ENCODE data around the gene LDB3. TPM values are rescaled to one million over a fixed set of nuclear protein-coding genes. Genes with fewer than 3 reads are reported as not detected.

Gene LDB3
- total RNA-seq, 1 donor from 2014 or later = not detected

DNA sequence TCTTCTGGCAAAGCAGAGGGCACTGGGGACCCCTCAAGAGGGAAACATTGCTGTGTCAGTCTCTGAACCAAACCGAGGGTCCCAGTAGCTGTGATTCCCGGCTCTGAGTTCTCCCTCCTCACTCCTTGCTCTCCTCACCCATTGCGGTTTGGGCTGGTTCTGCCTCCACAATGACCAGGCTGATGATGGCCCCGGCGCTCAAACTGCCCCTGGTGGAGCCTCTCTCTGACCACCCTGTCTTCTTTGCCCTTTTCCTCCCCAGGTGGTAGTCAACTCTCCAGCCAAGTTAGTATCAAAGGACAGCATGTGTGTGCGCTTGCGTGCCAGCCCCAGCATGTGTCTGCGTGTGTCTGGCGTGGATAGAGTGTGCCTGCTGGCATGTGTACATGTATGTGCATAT, 17.1 kb downstream of the LDB3 start:
- H3K4me3 ChIP-seq (ENCODE audit: low read depth, low read length) = no peak overlapping the region
- DNase-seq (ENCODE audit: low read depth) = no peak
- TF ChIP-seq, protein P1, sequence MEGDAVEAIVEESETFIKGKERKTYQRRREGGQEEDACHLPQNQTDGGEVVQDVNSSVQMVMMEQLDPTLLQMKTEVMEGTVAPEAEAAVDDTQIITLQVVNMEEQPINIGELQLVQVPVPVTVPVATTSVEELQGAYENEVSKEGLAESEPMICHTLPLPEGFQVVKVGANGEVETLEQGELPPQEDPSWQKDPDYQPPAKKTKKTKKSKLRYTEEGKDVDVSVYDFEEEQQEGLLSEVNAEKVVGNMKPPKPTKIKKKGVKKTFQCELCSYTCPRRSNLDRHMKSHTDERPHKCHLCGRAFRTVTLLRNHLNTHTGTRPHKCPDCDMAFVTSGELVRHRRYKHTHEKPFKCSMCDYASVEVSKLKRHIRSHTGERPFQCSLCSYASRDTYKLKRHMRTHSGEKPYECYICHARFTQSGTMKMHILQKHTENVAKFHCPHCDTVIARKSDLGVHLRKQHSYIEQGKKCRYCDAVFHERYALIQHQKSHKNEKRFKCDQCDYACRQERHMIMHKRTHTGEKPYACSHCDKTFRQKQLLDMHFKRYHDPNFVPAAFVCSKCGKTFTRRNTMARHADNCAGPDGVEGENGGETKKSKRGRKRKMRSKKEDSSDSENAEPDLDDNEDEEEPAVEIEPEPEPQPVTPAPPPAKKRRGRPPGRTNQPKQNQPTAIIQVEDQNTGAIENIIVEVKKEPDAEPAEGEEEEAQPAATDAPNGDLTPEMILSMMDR (conservative IDR thresholded peaks at IDR 0.05; ENCODE audit: low read depth, low read length) = no peak

DNA sequence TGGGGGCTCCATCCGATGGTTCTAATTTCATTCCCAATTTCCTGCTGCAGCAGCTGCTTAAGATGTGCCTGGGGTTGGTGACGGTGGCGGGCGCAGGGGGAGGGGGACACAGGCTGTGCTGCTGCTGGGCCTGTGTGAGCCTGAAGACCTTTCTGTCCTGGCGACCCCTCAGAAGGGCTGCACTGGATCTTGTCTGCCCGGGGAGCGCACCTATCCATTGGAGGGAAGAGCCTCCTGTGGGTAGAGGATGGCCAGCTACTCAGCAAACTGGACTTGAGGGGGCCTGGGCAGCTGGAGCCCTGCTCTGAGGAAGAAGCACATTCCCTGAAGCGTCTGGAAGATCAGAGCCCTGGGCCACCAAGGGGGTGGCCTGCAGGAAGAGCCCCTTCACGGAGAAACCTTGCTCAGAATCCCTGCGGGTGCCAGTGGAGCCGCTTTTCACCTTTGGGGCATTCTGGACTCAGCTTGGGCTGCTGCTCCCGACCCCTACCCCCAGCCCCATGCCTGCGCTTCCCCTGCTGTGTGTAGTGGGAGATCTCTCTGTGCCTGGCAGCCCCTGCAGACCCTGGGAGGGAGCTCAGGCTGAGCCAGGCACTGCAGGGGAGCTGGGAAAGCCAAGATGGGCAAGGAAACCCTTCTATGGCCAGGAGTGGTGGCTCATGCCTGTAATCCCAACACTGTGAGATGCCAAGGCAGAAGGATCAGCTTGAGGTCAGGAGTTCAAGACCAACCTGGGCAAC, 17.8 kb downstream of the LDB3 start:
- no peak for DNase-seq (ENCODE audit: low read depth)
- no peak overlapping the region for H3K4me3 ChIP-seq (ENCODE audit: low read depth, low read length)
- TF ChIP-seq, protein P1 (conservative IDR thresholded peaks at IDR 0.05; ENCODE audit: low read depth, low read length) = no peak

DNA sequence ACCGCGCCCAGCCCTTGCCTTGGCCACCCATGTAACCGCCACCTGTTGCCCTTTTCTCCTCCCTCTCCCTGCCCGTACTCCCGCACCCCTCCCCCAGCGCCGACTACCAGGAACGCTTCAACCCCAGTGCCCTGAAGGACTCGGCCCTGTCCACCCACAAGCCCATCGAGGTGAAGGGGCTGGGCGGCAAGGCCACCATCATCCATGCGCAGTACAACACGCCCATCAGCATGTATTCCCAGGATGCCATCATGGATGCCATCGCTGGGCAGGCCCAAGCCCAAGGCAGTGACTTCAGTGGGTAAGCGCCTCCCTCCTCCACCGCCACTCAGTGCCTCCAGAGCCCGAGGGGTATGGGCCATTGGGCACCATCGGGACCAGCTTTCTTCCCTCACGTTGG, 18.7 kb downstream of the LDB3 start:
- no peak for DNase-seq (ENCODE audit: low read depth)
- TF ChIP-seq, protein P1 (conservative IDR thresholded peaks at IDR 0.05; ENCODE audit: low read depth, low read length) = no peak
- H3K4me3 ChIP-seq (ENCODE audit: low read depth, low read length) = no peak overlapping the region

DNA sequence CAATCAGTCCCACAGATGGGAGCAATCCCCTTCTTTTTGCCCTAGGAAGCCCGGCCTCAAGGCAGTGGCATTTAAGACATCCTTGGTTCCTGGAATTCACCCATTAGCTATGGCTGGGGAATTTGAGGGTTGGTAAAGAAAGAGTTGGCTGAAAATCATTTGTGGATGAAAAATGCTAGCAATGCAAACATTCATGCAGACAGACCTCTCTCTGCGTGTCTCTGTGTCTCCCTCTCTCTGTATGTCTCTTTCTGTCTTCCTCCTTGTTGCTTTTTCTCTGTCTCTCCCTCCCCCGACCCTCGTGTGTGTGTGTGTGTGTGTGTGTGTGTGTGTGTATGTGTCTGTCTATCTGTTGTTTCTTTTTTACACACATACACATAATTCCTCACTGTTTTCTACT, 19.4 kb downstream of the LDB3 start:
- TF ChIP-seq, protein P1 (conservative IDR thresholded peaks at IDR 0.05; ENCODE audit: low read depth, low read length) = no peak
- H3K4me3 ChIP-seq (ENCODE audit: low read depth, low read length) = no peak overlapping the region
- no peak for DNase-seq (ENCODE audit: low read depth)

DNA sequence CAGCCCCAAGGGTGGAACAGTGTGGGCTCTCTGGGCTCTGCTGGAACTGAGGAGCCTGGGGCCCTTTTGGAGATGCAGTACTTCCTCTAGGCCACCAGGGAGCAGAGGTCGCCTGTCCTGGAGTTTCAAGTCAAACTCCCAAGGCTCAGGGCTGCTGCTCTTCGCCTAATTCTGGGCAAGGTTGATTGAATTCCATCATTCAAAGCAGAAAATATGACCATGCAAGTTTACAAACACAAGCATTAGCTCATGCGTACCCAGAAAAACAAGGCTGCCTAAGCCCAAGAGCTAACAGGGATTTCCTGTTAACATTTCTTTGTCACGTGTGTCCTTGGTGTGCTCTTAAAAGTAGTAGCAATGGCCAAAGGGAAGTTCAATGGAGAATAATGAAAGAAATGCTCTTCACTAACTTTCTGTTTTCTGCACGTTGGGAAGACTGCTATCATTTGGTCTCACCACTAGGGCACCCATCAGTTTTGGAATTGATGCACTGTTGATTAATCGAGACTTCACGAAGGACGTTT, 20.1 kb downstream of the LDB3 start:
- no peak for DNase-seq (ENCODE audit: low read depth)
- TF ChIP-seq, protein P1 (conservative IDR thresholded peaks at IDR 0.05; ENCODE audit: low read depth, low read length) = peak; percentile 86
- no peak overlapping the region for H3K4me3 ChIP-seq (ENCODE audit: low read depth, low read length)

DNA sequence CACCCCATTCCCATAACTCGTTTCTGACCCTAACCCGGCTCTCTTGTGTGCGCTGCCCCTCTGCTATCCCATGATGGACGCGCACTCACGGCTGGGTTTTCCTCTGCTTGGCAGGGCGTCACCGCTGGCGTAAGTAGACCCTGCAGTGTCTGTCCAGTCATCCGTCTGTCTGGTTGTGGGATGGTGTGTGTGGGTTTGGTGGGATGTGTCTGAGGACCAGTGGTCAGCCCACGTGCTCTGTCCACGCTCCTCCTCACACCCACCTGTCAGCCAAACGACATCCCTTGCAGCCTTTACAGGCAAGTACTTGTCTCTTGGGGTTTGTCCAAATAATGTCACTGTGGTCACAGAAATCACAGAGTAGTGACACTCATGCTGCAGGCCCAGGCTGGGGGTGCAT, 20.8 kb downstream of the LDB3 start:
- no peak for DNase-seq (ENCODE audit: low read depth)
- no peak overlapping the region for H3K4me3 ChIP-seq (ENCODE audit: low read depth, low read length)
- TF ChIP-seq, protein P1 (conservative IDR thresholded peaks at IDR 0.05; ENCODE audit: low read depth, low read length) = no peak

DNA sequence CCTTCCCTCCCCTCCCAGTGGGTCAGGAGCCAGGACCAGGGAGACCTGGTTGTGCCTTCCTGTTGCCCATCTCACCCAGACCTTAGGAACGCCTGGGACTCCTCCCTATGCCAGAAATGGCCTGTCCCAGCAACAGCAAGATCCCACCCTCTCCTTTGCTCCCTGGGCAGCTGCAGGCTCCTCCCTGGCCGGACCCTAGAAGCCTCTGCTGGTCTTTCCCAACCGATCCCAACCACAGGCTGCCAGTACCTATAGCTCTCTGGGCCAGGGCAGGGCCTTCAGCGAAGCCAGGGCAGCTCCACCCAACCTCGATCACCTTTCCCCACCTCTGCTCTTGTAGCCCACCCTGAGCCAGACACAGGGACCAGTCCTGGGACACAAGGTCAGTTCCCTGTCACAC, 21.9 kb downstream of the LDB3 start:
- TF ChIP-seq, protein P1 (conservative IDR thresholded peaks at IDR 0.05; ENCODE audit: low read depth, low read length) = no peak
- no peak for DNase-seq (ENCODE audit: low read depth)
- H3K4me3 ChIP-seq (ENCODE audit: low read depth, low read length) = no peak overlapping the region

All from epithelial cell of proximal tubule (primary cell).